Ishikawa (cell line): ENCODE measurements around the gene CCDC175.

Source experiments
- CEBPB ChIP-seq: IDR thresholded peaks from 2 replicates; pipeline ENCODE4 v1.6.1; 2012
- CREB1 ChIP-seq: IDR thresholded peaks from 2 replicates; pipeline ENCODE4 v1.6.1; 2012; ENCODE audit warnings: low read depth
- EGR1 ChIP-seq: IDR thresholded peaks from 2 replicates; pipeline ENCODE4 v1.6.1; 2012
- EP300 ChIP-seq: IDR thresholded peaks from 2 replicates; pipeline ENCODE4 v1.6.1; 2012; ENCODE audit warnings: borderline replicate concordance
- FOXM1 ChIP-seq: IDR thresholded peaks from 2 replicates; pipeline ENCODE4 v1.6.1; 2012; ENCODE audit warnings: low read depth, borderline replicate concordance
- MAX ChIP-seq: IDR thresholded peaks from 2 replicates; pipeline ENCODE4 v1.6.1; 2012
- NFIC ChIP-seq: IDR thresholded peaks from 2 replicates; pipeline ENCODE4 v1.6.1; 2012
- RAD21 ChIP-seq: IDR thresholded peaks from 2 replicates; pipeline ENCODE4 v1.6.1; 2012; ENCODE audit warnings: low read depth
- REST ChIP-seq: IDR thresholded peaks from 2 replicates; pipeline ENCODE4 v1.6.1; 2012; ENCODE audit warnings: low read depth, mild to moderate bottlenecking
- TAF1 ChIP-seq: IDR thresholded peaks from 2 replicates; pipeline ENCODE4 v1.6.1; 2012; ENCODE audit warnings: low read depth, mild to moderate bottlenecking
- TCF12 ChIP-seq: IDR thresholded peaks from 2 replicates; pipeline ENCODE4 v1.6.1; 2012; ENCODE audit warnings: low read depth
- TEAD4 ChIP-seq: IDR thresholded peaks from 2 replicates; pipeline ENCODE4 v1.6.1; 2012
- USF1 ChIP-seq: IDR thresholded peaks from 2 replicates; pipeline ENCODE4 v1.6.1; 2012
- YY1 ChIP-seq: IDR thresholded peaks from 2 replicates; pipeline ENCODE4 v1.6.1; 2012; ENCODE audit warnings: low read depth
- ZBTB7A ChIP-seq: IDR thresholded peaks from 2 replicates; pipeline ENCODE4 v1.6.1; 2012; ENCODE audit warnings: low read depth

The CCDC175 gene

GRCh38 chr14:59490756-59491155 lies 85.9 kb downstream of the CCDC175 start:
- TF ChIP-seq FOXM1 = no peak
- no peak for TF ChIP-seq REST
- no peak for TF ChIP-seq TAF1
- no peak for TF ChIP-seq NFIC
- no peak for TF ChIP-seq TCF12
- TF ChIP-seq MAX = no peak
- TF ChIP-seq RAD21 = no peak
- no peak for TF ChIP-seq CEBPB
- TF ChIP-seq EGR1 = no peak

- no peak for TF ChIP-seq YY1
- TF ChIP-seq TAF1 = peak; percentile 9; the same call in 1 of the 2 replicates
- TF ChIP-seq NFIC = no peak
- TF ChIP-seq TEAD4 = no peak
These were observed 91.9 kb downstream of the CCDC175 start for GRCh38 chr14:59484639-59485175.

GRCh38 chr14:59483819-59484638 lies 92.6 kb downstream of the CCDC175 start, which contains the start of the genes JKAMP and L3HYPDH:
Gene JKAMP (plus strand): TSS chr14:59484517. CDS start chr14:59484590, 73 bp downstream.
Gene L3HYPDH (minus strand): TSS chr14:59484408. CDS start chr14:59484316, 92 bp downstream.
- TF ChIP-seq TEAD4 (no peak), CEBPB (no peak; the same call in 1 of the 2 replicates), TAF1 (peak; percentile 43), RAD21 (no peak), YY1 (peak; percentile 16; the same call in 1 of the 2 replicates), EP300 (no peak), EGR1 (no peak; the same call in 1 of the 2 replicates), TCF12 (peak; percentile 60), MAX (peak; percentile 99), CREB1 (no peak), FOXM1 (no peak), NFIC (0 out of 2 replicates have a peak, but pooled peaks have one; percentile 11), REST (peak; percentile 39), USF1 (peak; percentile 74; the same call in 1 of the 2 replicates), ZBTB7A (peak; percentile 94)

- TF ChIP-seq EP300 (no peak), MAX (no peak), YY1 (no peak), REST (no peak), NFIC (no peak), USF1 (no peak), ZBTB7A (no peak)
These were observed 93.2 kb downstream of the CCDC175 start for GRCh38 chr14:59483363-59483762.
